Measurements from ENCODE around the gene EGFR.

EGFR gene

DNA sequence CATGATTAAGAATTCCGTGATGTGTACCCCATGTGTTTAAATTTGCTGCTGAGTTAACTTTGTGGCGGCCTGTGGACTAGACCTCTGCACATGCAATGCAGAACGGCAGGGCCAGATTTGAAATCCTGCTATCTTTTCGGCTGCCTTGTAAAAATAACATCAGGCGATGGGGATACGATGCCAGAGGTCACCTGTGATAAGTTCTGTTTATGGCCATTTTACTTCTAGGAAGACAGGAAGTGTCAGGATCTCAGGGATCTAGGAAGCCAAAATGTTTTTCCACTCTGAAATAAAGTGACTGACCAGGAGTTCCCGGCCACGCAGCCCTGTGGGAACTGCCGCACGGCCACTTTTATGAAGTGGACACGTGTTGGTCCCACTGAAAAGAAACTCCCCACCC is 77.5 kb downstream of the EGFR start:
- TF ChIP-seq, protein P1, sequence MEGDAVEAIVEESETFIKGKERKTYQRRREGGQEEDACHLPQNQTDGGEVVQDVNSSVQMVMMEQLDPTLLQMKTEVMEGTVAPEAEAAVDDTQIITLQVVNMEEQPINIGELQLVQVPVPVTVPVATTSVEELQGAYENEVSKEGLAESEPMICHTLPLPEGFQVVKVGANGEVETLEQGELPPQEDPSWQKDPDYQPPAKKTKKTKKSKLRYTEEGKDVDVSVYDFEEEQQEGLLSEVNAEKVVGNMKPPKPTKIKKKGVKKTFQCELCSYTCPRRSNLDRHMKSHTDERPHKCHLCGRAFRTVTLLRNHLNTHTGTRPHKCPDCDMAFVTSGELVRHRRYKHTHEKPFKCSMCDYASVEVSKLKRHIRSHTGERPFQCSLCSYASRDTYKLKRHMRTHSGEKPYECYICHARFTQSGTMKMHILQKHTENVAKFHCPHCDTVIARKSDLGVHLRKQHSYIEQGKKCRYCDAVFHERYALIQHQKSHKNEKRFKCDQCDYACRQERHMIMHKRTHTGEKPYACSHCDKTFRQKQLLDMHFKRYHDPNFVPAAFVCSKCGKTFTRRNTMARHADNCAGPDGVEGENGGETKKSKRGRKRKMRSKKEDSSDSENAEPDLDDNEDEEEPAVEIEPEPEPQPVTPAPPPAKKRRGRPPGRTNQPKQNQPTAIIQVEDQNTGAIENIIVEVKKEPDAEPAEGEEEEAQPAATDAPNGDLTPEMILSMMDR (IDR thresholded peaks at IDR 0.05) = no peak

DNA sequence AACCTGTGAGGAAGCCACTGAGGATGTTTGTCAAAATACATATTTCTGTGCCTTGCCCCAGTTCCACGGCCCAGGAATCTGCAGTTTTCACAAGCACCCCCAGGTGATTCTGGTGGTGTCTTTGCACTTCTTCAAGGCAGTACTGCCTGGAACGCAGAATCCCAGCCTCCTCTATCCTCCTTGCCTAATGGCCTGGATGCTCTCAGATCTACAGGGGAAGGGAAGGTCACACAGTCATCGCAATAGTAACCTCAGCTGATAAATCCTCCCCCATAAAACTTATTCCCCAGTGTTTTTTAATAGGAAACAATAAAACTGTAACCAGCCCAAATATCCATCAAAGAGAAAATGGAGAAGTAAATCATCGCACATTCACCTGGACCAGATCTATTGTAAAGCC is 78.3 kb downstream of the EGFR start:
- TF ChIP-seq, protein P1 (IDR thresholded peaks at IDR 0.05) = no peak

DNA sequence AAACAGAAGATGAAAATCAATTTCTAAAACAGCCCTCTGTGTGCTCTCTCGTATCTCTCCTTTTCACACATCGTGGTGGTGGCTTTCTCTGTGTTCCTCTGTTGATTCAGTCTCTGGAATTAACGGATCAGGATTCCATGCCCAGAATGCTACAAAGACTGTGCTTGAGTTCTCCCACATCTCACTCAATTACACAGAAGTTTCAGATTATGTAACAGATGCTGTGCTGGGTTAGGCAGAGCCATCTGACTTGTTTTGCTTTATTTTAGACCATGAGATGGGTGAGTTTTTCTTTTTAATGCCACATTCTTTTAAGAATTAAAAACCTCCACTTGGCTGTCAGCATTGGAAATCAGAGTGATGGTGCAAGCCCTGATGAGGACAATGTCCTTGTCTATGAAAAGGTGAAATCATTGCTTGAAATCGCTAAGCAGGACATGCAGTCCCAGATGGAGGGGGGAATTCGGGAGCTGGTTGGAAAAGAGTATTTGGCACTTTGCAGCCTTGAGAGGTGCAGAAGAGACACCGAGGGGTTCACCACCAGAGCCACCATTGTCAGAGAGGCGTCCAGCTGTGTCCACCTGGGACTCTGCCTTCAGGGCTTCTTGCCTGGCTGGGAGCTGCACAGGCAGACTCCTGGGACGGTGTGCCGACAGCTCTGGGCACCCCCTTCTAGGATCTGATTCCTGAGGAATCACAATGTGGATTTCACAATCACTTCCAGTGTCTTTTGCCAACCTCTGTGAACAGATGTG is 80.4 kb downstream of the EGFR start:
- TF ChIP-seq, protein P1 (IDR thresholded peaks at IDR 0.05) = no peak

DNA sequence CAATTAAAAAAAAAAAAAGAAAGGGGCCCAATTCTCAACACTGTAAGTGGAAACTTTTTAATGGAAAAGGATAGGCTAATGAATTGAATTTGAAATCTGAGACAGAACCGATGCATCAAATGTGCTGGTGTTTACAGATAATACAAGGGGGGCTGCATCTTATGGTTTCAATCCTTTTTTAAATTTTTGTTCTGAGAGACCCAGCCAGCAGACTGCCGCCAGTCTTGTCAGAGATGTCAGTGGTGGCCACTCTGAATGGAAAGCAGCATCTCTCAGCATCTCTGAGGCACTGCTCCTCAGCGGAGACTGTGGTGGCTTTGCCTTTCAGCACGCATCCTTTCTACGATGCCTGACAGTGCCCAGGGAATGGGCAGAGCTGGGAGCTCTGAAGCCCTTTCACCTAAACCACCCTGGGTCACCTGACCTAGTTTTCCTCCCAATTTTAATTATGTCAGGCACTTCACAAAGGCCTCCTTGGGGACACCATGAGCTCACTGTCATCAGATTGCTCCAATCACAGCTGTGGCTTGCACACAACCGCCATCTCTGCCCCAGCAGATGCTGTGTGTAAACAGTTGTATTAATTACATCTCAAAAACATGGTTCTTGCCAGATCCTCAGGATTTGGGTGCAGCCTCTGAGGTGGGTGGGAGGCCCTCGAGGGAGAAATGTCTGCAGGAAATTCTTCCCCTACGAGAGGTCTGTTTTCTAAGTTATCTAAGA is 81.2 kb downstream of the EGFR start:
- TF ChIP-seq, protein P1 (IDR thresholded peaks at IDR 0.05) = no peak

DNA sequence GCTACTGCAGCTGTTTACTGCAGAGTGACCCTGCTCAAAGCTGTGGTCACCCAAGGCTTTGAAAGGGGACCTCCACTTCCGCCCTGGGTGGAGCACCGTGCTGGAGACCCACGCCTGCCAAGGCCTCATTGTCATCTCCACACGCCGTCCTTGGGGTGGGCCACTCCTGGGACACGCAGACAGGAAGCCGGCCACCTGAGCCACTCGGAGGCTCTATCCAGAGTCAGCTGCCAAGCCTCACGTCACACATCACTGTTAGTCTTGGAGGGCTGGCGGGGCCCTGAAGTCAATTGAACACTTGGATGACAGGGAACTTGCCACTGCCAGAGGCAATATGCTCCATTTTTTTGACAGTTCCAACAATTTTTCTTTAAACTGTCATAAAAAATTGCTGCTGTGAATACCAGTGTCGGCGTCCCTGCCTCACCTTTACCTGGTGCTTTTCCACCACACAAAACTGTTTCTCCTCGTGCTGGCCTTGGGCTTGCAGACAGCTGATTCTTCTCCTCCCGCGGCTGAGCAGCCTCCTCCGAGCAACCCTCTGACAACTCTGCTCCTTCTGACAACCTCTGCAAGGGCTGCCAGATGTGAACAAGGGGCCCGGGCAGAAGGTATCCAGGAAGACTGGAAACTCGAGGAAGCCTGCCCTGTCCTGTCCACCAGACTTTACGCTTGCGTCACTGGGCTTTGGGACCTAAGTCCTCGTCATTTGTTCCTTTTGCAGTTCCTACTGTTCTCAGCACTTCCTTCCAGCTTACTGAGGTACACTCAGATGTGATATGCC is 81.9 kb downstream of the EGFR start:
- TF ChIP-seq, protein P1 (IDR thresholded peaks at IDR 0.05) = no peak

DNA sequence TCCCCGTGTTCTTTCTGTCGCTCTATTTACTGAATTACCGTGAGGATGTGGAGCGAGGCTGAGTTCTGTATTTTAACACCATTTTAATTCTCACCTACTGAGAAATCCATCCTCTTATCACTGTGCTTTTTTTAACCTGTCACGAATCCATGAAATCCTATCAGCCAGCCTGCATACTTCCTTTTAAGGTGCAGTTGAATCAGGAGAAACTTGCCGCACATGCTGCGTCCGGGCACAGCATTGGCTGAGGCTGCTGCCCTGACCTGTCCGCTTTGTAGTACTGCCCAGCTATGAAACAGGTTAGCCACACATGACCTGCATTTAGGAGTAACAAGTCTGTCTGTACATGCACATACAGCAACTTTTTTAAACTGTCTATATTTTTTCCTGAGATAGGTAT is 82.5 kb downstream of the EGFR start:
- TF ChIP-seq, protein P1 (IDR thresholded peaks at IDR 0.05) = no peak

DNA sequence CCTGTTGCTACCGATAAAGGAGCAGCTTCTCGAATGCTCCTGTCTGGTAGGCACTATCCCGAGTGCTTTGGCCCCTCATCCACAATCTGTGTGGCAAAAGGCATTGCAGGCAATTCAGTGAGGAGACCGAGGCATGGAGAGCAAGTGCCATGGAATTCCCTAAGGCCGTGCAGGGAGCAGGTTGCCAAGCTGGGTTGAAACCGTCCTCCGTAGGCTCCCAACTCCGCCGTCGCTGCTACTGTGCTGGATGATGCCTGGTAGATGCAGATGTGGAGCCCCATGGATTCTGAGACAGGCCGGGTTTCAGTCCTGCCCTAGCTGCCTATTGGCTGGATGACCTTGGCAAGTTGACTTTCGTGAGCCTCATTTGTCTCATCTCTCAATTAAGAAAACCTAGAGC is 85.3 kb downstream of the EGFR start:
- TF ChIP-seq, protein P1 (IDR thresholded peaks at IDR 0.05) = no peak
